ENCODE measurements around the gene CTDSPL2. TPM values are rescaled to one million over a fixed set of nuclear protein-coding genes. Genes with fewer than 3 reads are reported as not detected.
"Not testable (repeated sequence)": the region's sequence is repeated elsewhere in the genome, so short reads cannot be mapped to it uniquely, and the experiment has no call there.

Gene CTDSPL2
- total RNA-seq (2014; rRNA removed; shearing (Covaris generic)), result 82.4 and 86.4 TPM in 2 replicates

DNA sequence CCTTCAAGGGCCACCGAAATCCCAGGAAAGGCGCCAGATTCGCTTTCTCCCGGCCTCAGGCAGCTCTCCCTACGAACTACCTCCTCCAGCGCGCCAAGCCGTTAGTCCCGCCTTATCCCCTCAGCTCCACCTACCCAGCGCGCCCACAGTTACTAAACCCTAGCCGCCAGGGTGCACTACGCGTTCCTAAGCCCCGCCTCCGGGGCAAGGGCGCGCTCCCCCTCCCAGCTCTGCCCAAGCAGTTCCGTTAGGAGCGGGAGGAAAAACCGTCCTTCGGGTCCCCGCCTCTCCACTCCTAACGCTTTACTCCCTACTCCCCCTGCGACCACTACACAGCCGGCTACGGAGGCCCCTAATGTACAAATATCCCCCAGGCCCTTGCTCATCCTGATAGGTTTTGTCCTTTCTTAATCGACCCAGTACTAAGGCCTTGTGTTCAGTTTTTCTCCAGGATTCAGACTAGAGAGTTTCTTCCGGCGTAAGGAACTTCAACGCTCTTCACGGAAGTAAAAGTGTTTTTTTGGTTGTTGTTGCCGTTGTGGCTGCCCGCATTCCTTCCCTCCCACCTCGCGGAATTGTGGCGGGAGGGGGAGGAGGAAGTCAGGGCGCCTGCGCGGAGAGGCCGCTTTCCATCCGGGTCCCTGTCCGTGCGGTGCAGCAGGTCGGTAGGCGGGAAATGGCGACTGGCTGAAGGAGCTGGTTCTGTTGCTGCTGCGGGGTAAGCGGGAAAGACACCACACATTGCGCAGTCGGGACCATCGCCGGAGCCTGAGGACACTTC is at the start of gene CTDSPL2:
TSS of gene CTDSPL2 (plus strand) at position 655 of the 781 bp plus-strand sequence. CDS start 31,386 bp downstream, outside the sequence.
- DNase-seq (ENCODE audit: low read depth), result peak; percentile 98

DNA sequence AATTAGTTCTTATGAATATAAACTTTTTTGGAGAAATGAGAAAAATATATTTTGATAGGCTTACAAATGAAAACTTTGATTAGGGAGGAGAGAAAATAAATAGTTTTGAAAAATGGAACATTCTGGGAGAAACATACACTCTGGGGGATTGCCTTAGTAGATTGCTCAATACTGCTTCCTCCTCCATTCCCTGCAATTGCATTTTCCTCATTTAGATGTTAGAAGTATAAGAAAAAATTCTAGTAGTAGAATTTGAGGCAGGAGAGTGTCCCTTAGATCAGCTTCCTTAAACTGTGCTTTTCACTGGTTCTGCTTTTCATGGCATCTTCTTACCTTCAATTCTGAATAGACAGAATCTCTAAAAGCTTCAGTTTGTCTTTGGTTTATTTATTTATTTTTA is 46.2 kb upstream of the CTDSPL2 start:
- no peak for DNase-seq (ENCODE audit: low read depth)

GRCh38 chr15:44385344-44385942 is 42.0 kb upstream of the CTDSPL2 start:
- DNase-seq (ENCODE audit: low read depth), result peak; percentile 7

- no peak for DNase-seq (ENCODE audit: low read depth)
These were observed 33.4 kb upstream of the CTDSPL2 start for GRCh38 chr15:44394062-44394461.

DNA sequence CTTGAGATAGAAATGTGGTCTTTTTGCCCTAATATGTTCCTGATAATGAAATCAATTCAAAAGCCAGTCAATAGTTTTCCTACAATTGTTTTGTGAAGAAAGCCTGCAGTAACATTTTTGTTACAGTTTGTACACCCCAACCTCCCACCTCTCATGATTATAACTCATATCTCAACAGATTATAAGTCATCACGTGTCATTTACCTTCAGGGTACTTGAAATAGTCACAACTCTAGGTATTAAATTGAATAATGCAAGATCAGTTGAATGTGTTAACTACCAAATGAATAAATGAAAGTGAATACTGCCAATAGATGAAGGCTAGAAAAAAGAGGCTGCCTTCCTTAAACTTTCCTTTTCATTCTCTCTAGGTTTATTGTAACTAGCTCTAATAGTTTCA is 32.9 kb upstream of the CTDSPL2 start:
- no peak for DNase-seq (ENCODE audit: low read depth)

DNA sequence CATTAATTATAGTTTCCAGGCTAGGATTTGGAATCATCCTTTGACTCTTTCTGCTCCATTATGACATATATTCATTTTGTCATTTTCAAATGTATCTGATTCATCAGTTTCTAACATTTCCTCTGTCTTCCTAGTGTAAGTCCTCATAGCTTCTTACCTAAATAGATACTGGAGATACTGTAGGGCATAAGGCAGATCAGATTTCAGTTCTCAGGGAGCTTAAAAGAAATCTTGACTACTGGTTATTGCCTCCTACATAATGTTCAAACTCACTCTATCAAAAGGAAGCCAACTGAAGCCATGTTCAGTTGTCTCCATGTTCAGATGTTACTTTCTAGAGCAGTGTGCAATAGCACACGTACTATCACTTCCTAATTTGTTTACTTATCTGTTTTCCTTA is 29.6 kb upstream of the CTDSPL2 start:
- no peak for DNase-seq (ENCODE audit: low read depth)

- DNase-seq (ENCODE audit: low read depth), result no peak
These were observed 13.4 kb upstream of the CTDSPL2 start for GRCh38 chr15:44414001-44414400.

DNA sequence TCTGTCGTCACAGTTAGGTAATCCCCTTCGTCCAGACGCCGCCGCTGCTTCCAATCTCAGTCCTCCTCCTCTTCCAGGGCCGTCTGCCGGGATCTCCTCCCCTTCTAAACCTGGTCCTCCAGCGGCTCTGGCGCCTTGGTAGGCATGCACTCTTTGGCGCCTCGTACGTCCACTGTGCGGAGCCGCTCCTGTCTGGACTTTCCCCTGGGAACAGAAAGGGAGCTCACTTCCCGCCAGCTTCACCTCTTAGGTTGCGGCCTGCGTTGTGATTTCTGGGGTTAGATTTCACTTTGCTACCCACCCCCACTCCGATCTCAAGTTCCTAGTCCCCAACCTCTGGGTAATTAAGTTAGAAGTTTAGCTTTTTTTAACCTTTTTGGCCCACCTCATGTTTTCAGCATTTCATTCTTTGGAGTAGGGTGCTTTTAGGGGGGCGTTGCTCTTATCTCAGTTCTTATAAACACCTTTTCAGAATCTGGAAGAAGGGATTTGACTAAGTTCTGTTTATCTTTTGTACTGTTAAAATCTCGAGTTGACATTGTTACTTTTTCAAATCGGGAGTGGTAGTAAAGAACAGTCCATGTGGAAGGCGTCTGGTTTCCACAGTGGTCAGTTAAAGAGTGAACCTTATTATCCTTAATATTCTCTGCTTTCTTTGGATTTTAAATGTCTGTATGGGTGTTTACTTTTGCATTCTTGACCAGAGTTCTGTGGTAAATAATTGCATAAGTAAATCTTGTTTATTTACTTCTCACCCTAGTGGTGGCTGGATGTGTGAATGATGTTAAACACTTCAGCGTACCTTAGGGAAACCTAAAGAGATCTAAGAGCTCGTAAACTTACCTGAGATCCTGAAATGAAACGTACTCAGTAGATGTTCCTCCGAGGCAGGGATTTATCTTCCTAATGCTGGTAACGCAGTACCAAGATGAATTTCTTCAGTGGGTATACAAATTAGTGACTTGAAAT is 611 bp downstream of the CTDSPL2 start:
- peak; percentile 78 for DNase-seq (ENCODE audit: low read depth)

DNA sequence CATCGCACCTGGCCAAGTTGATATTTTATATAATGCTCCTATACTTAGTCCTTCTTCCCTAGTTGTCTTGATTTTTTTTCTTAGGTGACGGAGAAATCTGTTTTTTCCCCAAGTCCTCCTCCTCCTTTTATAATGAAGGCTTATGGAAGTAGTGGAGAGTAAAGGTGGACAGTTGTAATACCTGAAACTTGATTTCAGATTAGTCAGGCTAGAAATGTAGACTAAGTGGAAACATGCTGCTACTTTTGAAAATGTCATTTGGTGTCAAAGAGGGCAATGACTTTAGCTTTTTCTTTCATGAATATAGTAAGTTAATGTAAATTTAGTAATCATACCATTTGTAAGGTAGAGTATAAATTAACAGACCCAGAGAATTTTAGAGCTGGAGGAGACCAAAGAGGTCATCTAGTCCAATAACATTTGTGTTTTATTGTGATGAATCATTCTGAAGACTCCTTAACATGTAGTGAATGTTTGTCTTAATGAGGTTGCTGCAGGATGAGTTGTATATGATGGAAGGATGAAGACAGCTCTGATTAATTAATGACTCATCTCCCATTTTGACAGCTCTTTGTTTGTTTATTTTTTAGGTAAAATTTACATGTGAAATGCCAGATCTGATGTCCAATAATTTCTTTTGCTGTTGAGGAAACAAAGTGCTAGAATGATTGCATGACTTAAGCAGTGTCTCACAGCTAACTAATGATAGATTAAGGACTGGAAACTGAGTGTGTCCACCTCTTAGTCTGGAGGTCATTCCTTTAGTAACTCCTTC is 8.7 kb downstream of the CTDSPL2 start:
- peak; percentile 79 for DNase-seq (ENCODE audit: low read depth)

DNA sequence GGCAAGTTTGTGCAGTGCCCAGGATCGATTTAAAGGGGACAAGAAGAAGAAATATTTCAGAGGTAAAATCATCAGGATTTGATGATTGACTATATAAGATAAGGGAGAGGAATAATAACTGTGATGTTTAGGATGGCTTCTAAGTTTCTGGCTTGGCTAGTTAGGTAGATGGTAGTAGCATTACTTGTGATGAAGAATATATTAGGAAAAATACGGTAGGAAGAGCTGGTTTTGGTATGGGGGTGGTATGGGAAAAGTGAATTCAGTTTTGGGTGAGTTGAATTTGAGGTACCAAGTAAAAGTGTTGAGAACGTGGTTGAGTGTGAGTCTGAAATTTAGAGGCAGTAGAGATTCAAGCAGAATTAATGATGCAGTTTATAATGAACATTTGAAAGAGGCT is 11.0 kb downstream of the CTDSPL2 start:
- DNase-seq (ENCODE audit: low read depth), result no peak

- DNase-seq (ENCODE audit: low read depth), result no peak
These were observed 13.7 kb downstream of the CTDSPL2 start for GRCh38 chr15:44441095-44441501.

- DNase-seq (ENCODE audit: low read depth), result no peak
These were observed 16.1 kb downstream of the CTDSPL2 start for GRCh38 chr15:44443515-44443914.

DNA sequence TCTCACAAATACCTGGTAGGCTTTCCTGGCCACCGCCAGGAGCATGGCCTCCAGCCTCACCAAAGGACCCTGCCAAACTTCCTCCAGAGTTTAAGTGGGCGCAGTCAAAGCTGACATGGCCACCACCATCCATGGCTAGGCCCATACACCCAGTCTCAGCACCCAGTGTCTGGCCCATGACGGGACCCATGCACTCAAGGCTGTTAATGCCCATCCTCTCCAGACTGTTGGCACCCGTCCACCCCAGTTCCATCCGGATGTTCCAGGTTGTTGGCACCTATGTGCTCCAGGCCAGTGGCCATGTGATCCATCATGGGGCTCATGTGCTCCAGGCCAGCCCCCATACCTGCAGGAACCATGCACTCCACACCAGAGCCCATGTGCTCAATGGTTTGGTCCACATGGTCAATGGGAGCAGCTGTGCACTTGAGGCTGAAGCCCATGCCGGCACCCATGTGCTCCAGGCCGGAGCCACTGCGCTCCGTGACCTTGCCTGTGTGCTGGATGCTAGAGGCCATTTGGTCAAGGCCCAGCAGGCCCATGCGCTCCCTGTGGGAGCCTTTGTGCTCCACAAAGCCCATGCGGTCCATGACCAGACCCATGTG is 20.4 kb downstream of the CTDSPL2 start:
- DNase-seq (ENCODE audit: low read depth), result no peak

GRCh38 chr15:44450172-44450571 is 22.7 kb downstream of the CTDSPL2 start:
- DNase-seq (ENCODE audit: low read depth), result no peak

- not testable (repeated sequence) for DNase-seq (ENCODE audit: low read depth)
These were observed 26.3 kb downstream of the CTDSPL2 start for GRCh38 chr15:44453578-44454283.

GRCh38 chr15:44458429-44458828 is 31.0 kb downstream of the CTDSPL2 start:
- no peak for DNase-seq (ENCODE audit: low read depth)

- peak; percentile 59 for DNase-seq (ENCODE audit: low read depth)
These were observed 41.4 kb downstream of the CTDSPL2 start for GRCh38 chr15:44468709-44469385.

DNA sequence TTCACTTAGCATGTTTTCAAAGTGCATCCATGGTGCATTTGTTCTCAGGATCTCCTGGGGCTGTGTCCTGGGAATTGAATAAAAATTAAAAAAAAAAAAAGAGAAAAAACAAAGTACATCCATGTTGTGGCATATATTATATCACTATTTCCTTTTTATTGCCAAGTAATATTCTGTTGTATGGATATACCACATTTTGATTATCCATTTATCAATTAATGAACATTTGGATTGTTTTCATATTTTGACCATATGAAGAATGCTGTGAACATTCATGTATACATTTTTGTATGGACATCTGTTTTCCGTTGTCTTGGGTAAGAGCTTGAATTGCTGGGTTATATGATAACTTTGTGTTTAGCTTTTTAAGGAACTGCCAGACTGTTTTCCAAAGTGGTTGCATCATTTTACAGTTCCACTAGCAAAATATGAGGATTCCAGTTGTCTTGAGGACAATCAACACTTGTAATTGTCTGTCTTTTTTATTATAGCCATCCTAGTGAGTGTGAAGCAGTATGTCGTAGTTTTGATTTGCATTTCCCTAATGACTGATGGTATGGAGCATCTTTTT is 44.5 kb downstream of the CTDSPL2 start:
- no peak for DNase-seq (ENCODE audit: low read depth)

DNA sequence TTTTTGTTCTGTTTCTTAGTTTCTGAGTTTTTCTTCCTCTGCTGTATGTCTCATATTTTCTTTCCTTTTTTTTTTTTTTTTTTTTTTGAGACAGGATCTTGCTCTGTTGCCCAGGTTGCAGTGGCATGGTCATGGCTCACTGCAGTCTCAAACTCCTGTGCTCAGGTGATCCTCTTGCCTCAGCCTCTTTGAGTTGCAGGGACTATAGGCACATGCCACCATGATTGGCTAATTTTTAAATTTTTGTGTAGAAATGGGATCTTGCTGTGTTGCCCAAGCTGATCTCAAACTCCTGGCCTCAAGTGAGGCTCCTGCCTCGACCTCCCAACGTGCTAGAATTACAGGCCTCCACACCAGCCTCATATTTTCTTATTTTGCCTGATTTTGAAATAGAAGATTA is 51.9 kb downstream of the CTDSPL2 start:
- DNase-seq (ENCODE audit: low read depth), result no peak
